Forelimb muscle (tissue), 1 donor: Measurements from ENCODE around the gene CST4. TPM values are rescaled to one million over a fixed set of nuclear protein-coding genes. Genes with fewer than 3 reads are reported as not detected.
"Not testable (repeated sequence)": the region's sequence is repeated elsewhere in the genome, so short reads cannot be mapped to it uniquely, and the experiment has no call there.

Experiments
- DNase-seq: peaks from one replicate; pipeline ENCODE4 v3.0.0-alpha.2; 2013; ENCODE audit warnings: low read depth
- polyA plus RNA-seq: library from polyadenylated mRNA; unstranded; fragments of 120-200 nt; gene quantifications from one replicate; pipeline ENCODE4 v1.2.1, GENCODE V29; 2013; ENCODE audit not compliant: insufficient read length

CST4 gene
- polyA plus RNA-seq, 1 donor = not detected

- DNase-seq = no peak
These were observed 46.7 kb downstream of the CST4 start for GRCh38 chr20:23641936-23642751.

- no peak for DNase-seq
These were observed 47.9 kb downstream of the CST4 start for GRCh38 chr20:23640671-23641667.

GRCh38 chr20:23640018-23640601 lies 48.7 kb downstream of the CST4 start:
- DNase-seq = no peak

- DNase-seq = no peak
These were observed 49.3 kb downstream of the CST4 start for GRCh38 chr20:23639490-23639958.

- no peak for DNase-seq
These were observed 50.5 kb downstream of the CST4 start for GRCh38 chr20:23638309-23638708.

- no peak for DNase-seq
These were observed 51.3 kb downstream of the CST4 start, which contains the start of gene CST3 for GRCh38 chr20:23637282-23638221. CST3 (minus strand) TSS chr20:23637955; CDS start chr20:23637862, 93 bp downstream.

- no peak for DNase-seq
These were observed 51.9 kb downstream of the CST4 start for GRCh38 chr20:23636908-23637281.

GRCh38 chr20:23636182-23636907 lies 52.5 kb downstream of the CST4 start:
- DNase-seq = no peak

- not testable (repeated sequence) for DNase-seq
These were observed 53.1 kb downstream of the CST4 start for GRCh38 chr20:23635768-23636090.

Other genes starting within 250 kb of the CST4 start
- not detected for gene CSTL1, start 249.4 kb downstream of the CST4 start, polyA plus RNA-seq
- gene CST11, start 236.2 kb downstream of the CST4 start, polyA plus RNA-seq = not detected
- gene CST8, start 197.9 kb downstream of the CST4 start, polyA plus RNA-seq = not detected
- not detected for gene CST9L, start 120.6 kb downstream of the CST4 start, polyA plus RNA-seq
- not detected for gene CST9, start 83.1 kb downstream of the CST4 start, polyA plus RNA-seq
- 101 TPM for gene CST3, start 51.1 kb downstream of the CST4 start, polyA plus RNA-seq
- gene CST1, start 61.9 kb upstream of the CST4 start, polyA plus RNA-seq = not detected
- gene CST2, start 137.7 kb upstream of the CST4 start, polyA plus RNA-seq = not detected
- gene CST5, start 190.7 kb upstream of the CST4 start, polyA plus RNA-seq = not detected